ENCODE measurements around the gene BACE2.

Gene BACE2

DNA sequence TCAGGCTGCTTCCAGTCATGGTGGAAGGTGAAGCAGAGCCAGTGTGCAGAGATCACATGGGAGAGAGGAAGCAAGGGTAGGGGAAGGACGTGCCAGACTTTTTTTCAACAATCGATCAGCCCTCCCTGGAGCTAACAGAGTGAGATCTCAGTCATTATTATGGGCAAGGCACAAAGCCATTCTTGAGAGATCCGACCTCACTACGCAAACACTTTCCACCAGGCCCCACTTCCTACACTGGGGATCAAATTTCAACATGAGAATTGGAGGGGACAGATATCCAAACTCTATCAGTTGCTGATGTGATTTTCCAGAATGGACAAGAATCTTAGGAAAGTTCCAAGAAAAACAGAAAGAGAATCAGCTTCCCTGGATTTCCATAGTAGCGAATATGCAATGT, 60.5 kb downstream of the BACE2 start:
- Histone ChIP-seq H3K36me3 (ENCODE audit: control insufficient read depth in 2 of 2, insufficient read depth in 1 of 2, low read length in 2 of 2) (peaks cover 0 to 4% of the 10 kb centered on the region in 2 experiments; a peak in 1 of 3 replicates), H3K27ac (ENCODE audit: extremely low read depth, low read depth, low read length) (no peak overlapping the region), H3K4me1 (ENCODE audit: control insufficient read depth, insufficient read depth, low read length) (no peaks in the 10 kb centered on the region), H3K9me3 (ENCODE audit: control insufficient read depth, insufficient read depth, low read depth, low read length) (no peaks in the 10 kb centered on the region), H3K4me3 (ENCODE audit: low read depth, low read length) (no peak overlapping the region)
- POLR2A ChIA-PET: no interaction called here
- TF ChIP-seq ZNF132 (tag by site-specific recombination; IDR thresholded peaks at IDR 0.05; ENCODE audit: borderline replicate concordance) (no peak), ZNF48 (tag by site-specific recombination; IDR thresholded peaks at IDR 0.05) (no peak), ZNF549 (tag by site-specific recombination; IDR thresholded peaks at IDR 0.05) (no peak), ZNF837 (tag by site-specific recombination; IDR thresholded peaks at IDR 0.05) (no peak), ZNF707 (tag by site-specific recombination; IDR thresholded peaks at IDR 0.05) (no peak), IKZF3 (tag by site-specific recombination; IDR thresholded peaks at IDR 0.05) (no peak), ZIC2 (tag by site-specific recombination; IDR thresholded peaks at IDR 0.05) (no peak), ZNF121 (tag by site-specific recombination; IDR thresholded peaks at IDR 0.05) (no peak), HOXD13 (CRISPR knock-in tag; IDR thresholded peaks at IDR 0.05; ENCODE audit: borderline replicate concordance) (no peak), ZNF785 (tag by site-specific recombination; IDR thresholded peaks at IDR 0.05) (no peak), GLIS2 (tag by site-specific recombination; IDR thresholded peaks at IDR 0.05) (no peak), ZNF274 (IDR thresholded peaks at IDR 0.05; ENCODE audit: low read length) (no peak), ZNF274 (tag by site-specific recombination; IDR thresholded peaks at IDR 0.05; ENCODE audit: borderline replicate concordance) (no peak), ZNF792 (tag by site-specific recombination; IDR thresholded peaks at IDR 0.05) (no peak)
- TF ChIP-seq, protein P1, sequence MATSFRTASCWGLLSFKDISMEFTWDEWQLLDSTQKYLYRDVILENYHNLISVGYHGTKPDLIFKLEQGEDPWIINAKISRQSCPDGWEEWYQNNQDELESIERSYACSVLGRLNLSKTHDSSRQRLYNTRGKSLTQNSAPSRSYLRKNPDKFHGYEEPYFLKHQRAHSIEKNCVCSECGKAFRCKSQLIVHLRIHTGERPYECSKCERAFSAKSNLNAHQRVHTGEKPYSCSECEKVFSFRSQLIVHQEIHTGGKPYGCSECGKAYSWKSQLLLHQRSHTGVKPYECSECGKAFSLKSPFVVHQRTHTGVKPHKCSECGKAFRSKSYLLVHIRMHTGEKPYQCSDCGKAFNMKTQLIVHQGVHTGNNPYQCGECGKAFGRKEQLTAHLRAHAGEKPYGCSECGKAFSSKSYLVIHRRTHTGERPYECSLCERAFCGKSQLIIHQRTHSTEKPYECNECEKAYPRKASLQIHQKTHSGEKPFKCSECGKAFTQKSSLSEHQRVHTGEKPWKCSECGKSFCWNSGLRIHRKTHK (tag by site-specific recombination; IDR thresholded peaks at IDR 0.05): no peak
- TF ChIP-seq, protein P2, sequence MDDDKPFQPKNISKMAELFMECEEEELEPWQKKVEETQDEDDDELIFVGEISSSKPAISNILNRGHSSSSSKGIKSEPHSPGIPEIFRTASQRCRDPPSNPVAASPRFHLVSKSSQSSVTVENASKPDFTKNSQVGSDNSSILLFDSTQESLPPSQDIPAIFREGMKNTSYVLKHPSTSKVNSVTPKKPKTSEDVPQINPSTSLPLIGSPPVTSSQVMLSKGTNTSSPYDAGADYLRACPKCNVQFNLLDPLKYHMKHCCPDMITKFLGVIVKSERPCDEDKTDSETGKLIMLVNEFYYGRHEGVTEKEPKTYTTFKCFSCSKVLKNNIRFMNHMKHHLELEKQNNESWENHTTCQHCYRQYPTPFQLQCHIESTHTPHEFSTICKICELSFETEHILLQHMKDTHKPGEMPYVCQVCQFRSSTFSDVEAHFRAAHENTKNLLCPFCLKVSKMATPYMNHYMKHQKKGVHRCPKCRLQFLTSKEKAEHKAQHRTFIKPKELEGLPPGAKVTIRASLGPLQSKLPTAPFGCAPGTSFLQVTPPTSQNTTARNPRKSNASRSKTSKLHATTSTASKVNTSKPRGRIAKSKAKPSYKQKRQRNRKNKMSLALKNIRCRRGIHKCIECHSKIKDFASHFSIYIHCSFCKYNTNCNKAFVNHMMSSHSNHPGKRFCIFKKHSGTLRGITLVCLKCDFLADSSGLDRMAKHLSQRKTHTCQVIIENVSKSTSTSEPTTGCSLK (tag by site-specific recombination; IDR thresholded peaks at IDR 0.05): no peak
- CTCF ChIA-PET: interaction anchor here (1.0 kb wide), 1 partner anchor 94 kb away, joined by 3 read pairs; no protein-coding TSS in a partner anchor

DNA sequence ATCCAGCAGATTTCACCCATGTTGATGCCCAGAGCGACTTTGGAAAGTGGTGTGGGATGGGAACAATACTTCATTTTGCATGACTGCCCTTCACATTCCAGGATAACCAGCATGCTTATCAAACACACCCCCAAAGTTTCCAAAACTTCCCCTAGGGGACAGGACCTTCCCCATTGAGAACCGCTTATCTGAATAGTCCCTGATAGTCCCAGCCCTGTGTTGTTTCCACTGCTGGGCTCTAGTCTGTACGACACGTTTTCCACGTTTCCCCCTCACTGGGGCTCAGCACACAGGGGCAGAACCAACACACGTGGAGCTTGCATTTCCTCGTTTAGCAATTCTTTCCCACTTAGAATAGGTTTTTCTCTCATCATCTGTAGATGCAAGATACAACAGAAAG, 61.0 kb downstream of the BACE2 start:
- POLR2A ChIA-PET: no interaction called here
- H3K27ac ChIP-seq (ENCODE audit: extremely low read depth, low read depth, low read length): no peak overlapping the region
- CTCF ChIA-PET: interaction anchor here (1.0 kb wide), 1 partner anchor 95 kb away, joined by 3 read pairs; no protein-coding TSS in a partner anchor
- peaks cover 0 to 4% of the 10 kb centered on the region in 2 experiments; a peak in 1 of 3 replicates for H3K36me3 ChIP-seq (ENCODE audit: control insufficient read depth in 2 of 2, insufficient read depth in 1 of 2, low read length in 2 of 2)
- H3K9me3 ChIP-seq (ENCODE audit: control insufficient read depth, insufficient read depth, low read depth, low read length): no peaks in the 10 kb centered on the region
- H3K4me3 ChIP-seq (ENCODE audit: low read depth, low read length): no peak overlapping the region
- TF ChIP-seq ZNF571 (tag by site-specific recombination; IDR thresholded peaks at IDR 0.05): no peak
- no peak for TF ChIP-seq SETDB1 (IDR thresholded peaks at IDR 0.05; ENCODE audit: insufficient read length, low read length)
- no peak for TF ChIP-seq ZNF785 (tag by site-specific recombination; IDR thresholded peaks at IDR 0.05)
- TF ChIP-seq ZNF169 (tag by site-specific recombination; IDR thresholded peaks at IDR 0.05): no peak
- no peak for TF ChIP-seq ZBTB8A (tag by site-specific recombination; IDR thresholded peaks at IDR 0.05)
- no peak for TF ChIP-seq ZNF701 (tag by site-specific recombination; IDR thresholded peaks at IDR 0.05)
- TF ChIP-seq ZNF292 (tag by site-specific recombination; IDR thresholded peaks at IDR 0.05; ENCODE audit: borderline replicate concordance, low read depth): no peak
- TF ChIP-seq KLF16 (tag by site-specific recombination; IDR thresholded peaks at IDR 0.05): no peak
- TF ChIP-seq GFI1B (tag by site-specific recombination; IDR thresholded peaks at IDR 0.05): no peak
- no peak for TF ChIP-seq ZNF610 (tag by site-specific recombination; IDR thresholded peaks at IDR 0.05; ENCODE audit: borderline replicate concordance)
- TF ChIP-seq ZNF132 (tag by site-specific recombination; IDR thresholded peaks at IDR 0.05; ENCODE audit: borderline replicate concordance): no peak
- no peak for TF ChIP-seq ZNF239 (tag by site-specific recombination; IDR thresholded peaks at IDR 0.05)
- no peak for TF ChIP-seq ZNF302 (tag by site-specific recombination; IDR thresholded peaks at IDR 0.05; ENCODE audit: low read depth)
- TF ChIP-seq, protein P3, sequence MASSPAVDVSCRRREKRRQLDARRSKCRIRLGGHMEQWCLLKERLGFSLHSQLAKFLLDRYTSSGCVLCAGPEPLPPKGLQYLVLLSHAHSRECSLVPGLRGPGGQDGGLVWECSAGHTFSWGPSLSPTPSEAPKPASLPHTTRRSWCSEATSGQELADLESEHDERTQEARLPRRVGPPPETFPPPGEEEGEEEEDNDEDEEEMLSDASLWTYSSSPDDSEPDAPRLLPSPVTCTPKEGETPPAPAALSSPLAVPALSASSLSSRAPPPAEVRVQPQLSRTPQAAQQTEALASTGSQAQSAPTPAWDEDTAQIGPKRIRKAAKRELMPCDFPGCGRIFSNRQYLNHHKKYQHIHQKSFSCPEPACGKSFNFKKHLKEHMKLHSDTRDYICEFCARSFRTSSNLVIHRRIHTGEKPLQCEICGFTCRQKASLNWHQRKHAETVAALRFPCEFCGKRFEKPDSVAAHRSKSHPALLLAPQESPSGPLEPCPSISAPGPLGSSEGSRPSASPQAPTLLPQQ (tag by site-specific recombination; IDR thresholded peaks at IDR 0.05): no peak
- no peak for TF ChIP-seq ZNF561 (tag by site-specific recombination; IDR thresholded peaks at IDR 0.05; ENCODE audit: borderline replicate concordance)
- no peak for TF ChIP-seq ZNF175 (tag by site-specific recombination; IDR thresholded peaks at IDR 0.05)
- TF ChIP-seq ZNF624 (tag by site-specific recombination; IDR thresholded peaks at IDR 0.05): no peak
- no peaks in the 10 kb centered on the region for H3K4me1 ChIP-seq (ENCODE audit: control insufficient read depth, insufficient read depth, low read length)
